ENCODE results near the gene CNPY2.
"Not testable (repeated sequence)": the region's sequence is repeated elsewhere in the genome, so short reads cannot be mapped to it uniquely, and the experiment has no call there.

Gene CNPY2

DNA sequence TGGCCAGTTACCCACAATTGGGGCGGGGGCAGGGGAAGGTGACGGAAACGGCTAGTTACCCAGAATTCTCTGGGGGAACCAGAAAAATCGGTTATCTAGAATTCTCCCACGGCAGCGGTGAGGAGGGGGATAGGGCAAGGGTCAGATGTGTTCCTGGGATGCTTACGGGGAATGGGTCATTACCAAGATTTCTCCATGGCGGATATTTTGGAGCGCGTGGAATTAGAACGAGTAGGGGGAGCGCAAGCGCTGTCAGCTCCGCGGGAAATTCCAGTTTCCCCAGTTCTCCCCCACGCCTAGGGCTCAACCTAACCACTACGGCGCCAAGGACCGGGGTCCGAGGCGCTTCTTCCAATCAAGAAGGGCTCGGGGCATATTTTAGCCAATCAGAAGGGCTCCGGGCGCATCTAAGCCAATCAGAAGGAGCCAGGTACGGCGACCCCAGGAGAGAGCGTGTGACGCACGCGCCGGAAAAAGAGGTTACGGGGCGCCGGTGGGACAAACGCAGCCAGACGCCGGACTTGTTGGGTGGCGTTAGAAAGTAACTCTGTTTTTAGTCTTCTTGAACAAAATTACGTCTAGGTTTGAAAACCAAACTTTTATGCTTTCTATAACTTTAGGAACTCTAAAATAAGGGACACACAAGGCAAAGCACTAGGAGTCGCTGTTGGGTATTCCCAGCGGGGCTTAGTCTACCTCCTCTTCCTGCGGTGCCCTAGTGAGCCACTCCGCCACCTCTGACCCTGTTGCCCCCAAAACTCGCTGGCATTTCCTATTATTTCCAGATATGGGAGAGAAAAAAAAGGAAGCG, 18.1 kb upstream of the CNPY2 start, which contains the start of gene PAN2:
PAN2 (minus strand) TSS at position 322 of the 811 bp plus-strand sequence. CDS start 906 bp downstream, outside the sequence.
- peak; percentile 88 for DNase-seq (ENCODE audit: low read depth)

DNA sequence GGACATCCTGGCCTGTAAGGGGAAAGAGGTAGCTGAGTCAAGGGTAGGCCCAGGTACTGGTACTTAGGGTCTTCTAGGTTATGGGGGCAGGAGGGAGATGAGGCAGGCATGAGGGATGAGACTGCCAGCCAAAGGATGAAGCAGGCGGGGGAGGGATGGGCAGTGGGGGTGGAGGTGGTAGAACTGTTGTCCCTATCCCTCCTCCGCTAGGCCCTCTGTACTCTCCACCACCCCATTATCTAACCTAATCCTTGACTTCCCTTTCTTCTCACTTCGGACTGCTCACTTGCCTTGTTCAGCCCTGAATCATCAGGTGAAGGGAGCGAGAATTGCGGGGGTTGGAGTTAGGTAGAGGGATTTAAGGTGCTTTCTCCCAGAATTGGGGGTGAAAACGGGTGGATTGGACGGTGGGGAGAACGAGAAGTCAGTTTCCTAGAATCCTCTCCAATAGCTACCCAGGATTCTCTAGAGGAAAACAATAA, 17.4 kb upstream of the CNPY2 start:
- no peak for DNase-seq (ENCODE audit: low read depth)

GRCh38 chr12:56332512-56333196, 16.9 kb upstream of the CNPY2 start:
- no peak for DNase-seq (ENCODE audit: low read depth)

- no peak for DNase-seq (ENCODE audit: low read depth)
Measured at GRCh38 chr12:56330936-56331490, 15.2 kb upstream of the CNPY2 start.

DNA sequence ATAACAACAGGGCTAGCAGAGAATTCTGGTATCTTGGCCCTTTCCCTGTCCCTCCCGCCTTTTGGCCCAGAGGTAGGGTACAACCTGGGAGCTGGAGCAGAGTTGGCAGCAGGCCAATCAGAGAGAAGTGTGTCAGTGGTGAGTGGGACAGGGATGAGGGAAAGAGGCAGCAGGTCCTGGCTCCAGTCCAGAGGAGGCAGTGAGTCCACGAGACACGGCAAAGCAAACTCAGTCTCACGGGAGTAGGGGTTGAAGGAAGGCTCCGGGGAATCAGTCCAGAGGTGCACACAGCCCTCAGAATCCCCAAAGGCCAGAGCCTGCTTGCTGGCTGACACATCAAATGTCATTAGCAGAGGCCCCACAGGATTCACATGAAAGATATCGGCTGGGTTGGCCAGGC, 10.7 kb upstream of the CNPY2 start:
- no peak for DNase-seq (ENCODE audit: low read depth)

- no peak for DNase-seq (ENCODE audit: low read depth)
Measured at GRCh38 chr12:56326126-56326525, 10.3 kb upstream of the CNPY2 start.

DNA sequence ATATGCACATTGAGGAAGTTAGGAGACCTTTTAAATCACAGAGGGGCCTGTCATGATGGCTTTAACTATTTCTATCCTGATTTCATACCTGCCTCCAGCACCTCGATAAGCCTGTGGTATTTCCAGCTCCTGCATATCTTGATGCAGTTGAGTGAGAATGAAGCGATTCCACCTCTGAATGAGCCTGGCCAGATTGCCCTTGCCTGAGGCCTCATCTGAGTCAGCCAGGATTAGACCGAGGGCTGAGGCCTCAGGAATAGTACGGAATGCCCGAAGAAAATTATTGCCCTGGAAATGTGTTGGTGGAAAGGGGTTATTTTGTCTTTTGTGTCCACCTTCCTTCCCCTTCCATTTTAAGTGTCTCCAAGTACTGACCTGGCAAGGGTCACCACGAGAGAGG, 8.4 kb upstream of the CNPY2 start:
- no peak for DNase-seq (ENCODE audit: low read depth)

GRCh38 chr12:56321610-56322009, 5.8 kb upstream of the CNPY2 start:
- DNase-seq (ENCODE audit: low read depth), result not testable (repeated sequence)

DNA sequence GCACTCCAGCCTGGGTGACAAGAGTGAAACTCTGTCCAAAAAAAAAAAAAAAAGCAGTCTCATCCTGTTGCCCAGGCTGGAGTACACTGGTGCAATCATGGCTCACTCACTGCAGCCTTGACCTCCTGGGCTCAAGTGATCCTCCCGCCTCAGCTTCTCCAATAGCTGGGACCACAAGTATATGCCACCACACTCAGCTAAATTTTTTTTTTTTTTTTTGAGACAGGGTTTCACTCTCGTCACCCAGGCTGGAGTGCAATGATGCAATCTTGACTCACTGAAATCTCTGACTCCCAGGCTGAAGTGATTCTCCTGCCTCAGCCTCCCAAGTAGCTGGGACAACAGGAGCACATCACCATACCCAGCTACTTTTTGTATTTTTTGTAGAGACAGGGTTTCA, 5.2 kb upstream of the CNPY2 start:
- no peak for DNase-seq (ENCODE audit: low read depth)

GRCh38 chr12:56317675-56318074, 1.9 kb upstream of the CNPY2 start:
- DNase-seq (ENCODE audit: low read depth), result no peak

DNA sequence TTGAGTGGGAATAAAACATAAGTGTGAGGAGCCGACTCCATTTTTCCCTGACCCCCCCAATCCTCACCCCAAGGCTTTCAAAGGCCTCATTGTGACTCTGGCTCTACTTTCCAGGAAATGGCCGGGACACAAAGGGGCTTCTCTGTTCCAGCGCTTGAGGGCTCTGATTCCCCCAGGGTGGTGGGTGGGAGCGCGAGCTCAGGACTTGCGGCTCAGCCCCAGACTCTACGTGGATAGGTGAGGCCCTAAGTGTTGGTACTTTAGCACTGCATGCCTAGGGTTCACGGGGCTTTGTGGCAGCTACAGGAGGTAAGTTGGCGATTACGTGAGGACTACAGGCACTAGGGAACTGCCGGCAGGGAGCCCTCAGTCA, 553 bp downstream of the CNPY2 start:
- no peak for DNase-seq (ENCODE audit: low read depth)

- no peak for DNase-seq (ENCODE audit: low read depth)
Measured at GRCh38 chr12:56311003-56311402, 4.8 kb downstream of the CNPY2 start.

GRCh38 chr12:56308714-56309113, 7.1 kb downstream of the CNPY2 start:
- no peak for DNase-seq (ENCODE audit: low read depth)

- DNase-seq (ENCODE audit: low read depth), result no peak
Measured at GRCh38 chr12:56307221-56307965, 8.4 kb downstream of the CNPY2 start.

- DNase-seq (ENCODE audit: low read depth), result no peak
Measured at GRCh38 chr12:56304872-56305590, 10.8 kb downstream of the CNPY2 start.

DNA sequence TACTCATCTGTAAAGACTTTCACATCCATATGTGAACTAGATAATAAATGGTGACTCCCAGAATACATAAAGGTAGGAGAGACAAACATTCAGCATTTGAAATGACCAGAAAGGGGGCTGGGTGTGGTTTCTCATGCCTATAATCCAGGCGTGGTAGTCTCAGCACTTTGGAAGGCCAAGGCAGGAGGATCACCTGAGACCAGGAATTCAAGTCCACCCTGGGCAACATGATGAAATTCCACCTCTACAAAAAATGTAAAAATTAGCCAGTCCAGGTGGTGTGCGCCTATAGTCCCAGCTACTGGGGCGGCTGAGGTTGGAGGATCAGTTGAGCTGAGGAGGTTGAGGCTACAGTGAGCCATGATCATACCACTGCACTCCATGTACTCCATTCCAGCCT, 11.5 kb downstream of the CNPY2 start:
- DNase-seq (ENCODE audit: low read depth), result no peak

DNA sequence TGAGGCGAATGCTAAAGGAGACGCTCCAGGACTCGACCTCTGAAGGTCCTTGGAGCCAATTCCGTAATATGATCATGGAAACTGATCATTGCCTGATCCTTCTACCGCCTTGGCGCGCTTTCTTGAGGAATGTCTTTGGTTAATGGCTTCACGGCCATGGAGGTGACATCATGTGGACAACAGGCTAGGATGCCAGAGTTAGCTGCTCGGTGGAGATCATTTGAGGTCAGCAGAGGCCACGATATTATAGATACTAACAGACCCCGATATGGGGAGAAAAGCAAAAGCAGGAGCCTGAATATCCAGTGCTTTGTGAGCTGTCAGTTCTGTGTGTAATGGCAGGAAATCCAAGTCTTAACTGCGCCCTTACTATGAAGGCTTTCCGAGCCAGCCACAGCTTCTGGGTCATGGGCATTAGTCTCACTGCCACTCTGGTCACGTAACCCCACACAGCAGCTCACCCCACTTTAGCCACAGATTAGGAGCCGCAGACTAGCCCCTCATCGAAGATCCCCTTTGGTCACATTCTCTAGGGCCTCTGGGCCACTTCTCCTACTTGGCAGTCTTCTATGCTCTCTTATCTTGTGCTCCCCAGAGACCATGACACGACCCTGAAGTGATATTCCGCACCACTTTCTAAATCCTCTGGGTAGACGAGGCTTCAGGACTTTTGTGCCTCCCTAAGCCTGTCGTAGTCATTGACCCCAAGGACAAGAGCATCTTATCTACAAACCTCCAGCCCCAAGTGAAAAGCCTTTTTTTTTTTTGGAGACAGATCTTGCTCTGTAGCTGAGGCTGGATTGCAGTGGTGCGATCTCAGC, 14.9 kb downstream of the CNPY2 start:
- DNase-seq (ENCODE audit: low read depth), result no peak

- DNase-seq (ENCODE audit: low read depth), result peak; percentile 98
Measured at GRCh38 chr12:56299853-56300643, 15.7 kb downstream of the CNPY2 start, which contains the start of gene CS. Gene CS, minus strand, starts transcription at chr12:56300330. Its CDS starts 129 bp downstream, at chr12:56300201.

GRCh38 chr12:56299308-56299852, 16.4 kb downstream of the CNPY2 start:
- DNase-seq (ENCODE audit: low read depth), result no peak

DNA sequence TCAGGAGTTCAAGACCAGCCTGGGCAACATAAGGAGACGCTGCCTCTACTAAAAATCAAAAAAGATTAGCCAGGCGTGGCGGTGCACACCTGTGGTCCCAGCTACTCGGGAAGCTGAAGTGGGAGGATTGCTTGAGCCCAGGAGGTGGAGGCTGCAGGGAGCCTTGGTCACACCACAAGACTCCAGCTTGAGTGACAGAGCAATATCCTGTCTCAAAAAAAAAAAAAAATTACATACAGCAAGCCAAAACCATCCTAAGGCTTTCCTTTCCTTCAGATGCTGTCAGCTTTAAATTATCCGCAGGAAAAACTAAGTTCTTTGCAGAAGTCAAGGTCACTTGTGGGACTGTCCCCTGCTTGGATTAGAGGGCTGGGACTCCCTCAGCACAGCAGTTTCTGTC, 17.0 kb downstream of the CNPY2 start:
- no peak for DNase-seq (ENCODE audit: low read depth)
